IMR-90 (cell line): ENCODE measurements around the gene ACOXL. TPM values are rescaled to one million over a fixed set of nuclear protein-coding genes. Genes with fewer than 3 reads are reported as not detected.

Experiments
- ATAC-seq: fragments of 200-7000 bp; cut with Tn5 transposase; 2 replicates; pipeline ENCODE4 v1.9.1; 2020; ENCODE audit warnings: low read depth, mild to moderate bottlenecking, moderate library complexity
- BruUV-seq: library from RNA; stranded (reverse); fragments of 400-500 nt; replicated peaks from 2 replicates; lab custom pipeline; 2021; lab: Mats Ljungman, UMichigan
- CTCF ChIA-PET: fragments of 300-600 bp; formaldehyde crosslinking; extraction: SDS; loops from one replicate; lab custom pipeline; 2021; ENCODE audit warnings: antibody characterized with exemption; lab: Yijun Ruan, JAX
- POLR2A ChIA-PET: fragments of 300-600 bp; sonication (Branson Sonifier 250); formaldehyde crosslinking; loops from one replicate; lab custom pipeline; 2022; ENCODE audit warnings: antibody characterized with exemption; ENCODE audit not compliant: unreplicated experiment; lab: Charles Lee
- DNase-seq: peaks from one replicate; pipeline ENCODE4 v3.0.0; 2013
- H2AFZ ChIP-seq: replicated peaks from 2 replicates; pipeline ENCODE3; 2013; ENCODE audit warnings: low read length, mild to moderate bottlenecking; ENCODE audit not compliant: poor library complexity
- H2AK5ac ChIP-seq: 2 replicates; pipeline ENCODE4 v1.6.1; 2013; ENCODE audit warnings: low read depth, low read length, inconsistent platforms
- H2AK9ac ChIP-seq: replicated peaks from 2 replicates; pipeline ENCODE3; 2013; ENCODE audit warnings: mild to moderate bottlenecking, low read depth, low read length, moderate library complexity; ENCODE audit not compliant: poor library complexity
- H2BK120ac ChIP-seq: 2 replicates; pipeline ENCODE4 v1.6.1; 2013; ENCODE audit warnings: low read depth, low read length, inconsistent platforms
- H2BK15ac ChIP-seq: 3 replicates; pipeline ENCODE4 v1.6.1; 2013; ENCODE audit warnings: low read depth, low read length, inconsistent platforms
- H2BK20ac ChIP-seq: 2 replicates; pipeline ENCODE4 v1.6.1; 2013; ENCODE audit warnings: low read depth, mild to moderate bottlenecking, inconsistent platforms, low read length, moderate library complexity
- H2BK5ac ChIP-seq: 2 replicates; pipeline ENCODE4 v1.6.1; 2013; ENCODE audit warnings: mild to moderate bottlenecking, low read depth, low read length, inconsistent platforms; ENCODE audit not compliant: poor library complexity, severe bottlenecking
- H3K14ac ChIP-seq: replicated peaks from 2 replicates; pipeline ENCODE4 v1.6.1; 2013; ENCODE audit warnings: low read depth, low read length, inconsistent platforms
- H3K18ac ChIP-seq: 2 replicates; pipeline ENCODE4 v1.6.1; 2013; ENCODE audit warnings: low read depth, low read length, control low read depth
- H3K23ac ChIP-seq: 2 replicates; pipeline ENCODE4 v1.6.1; 2013; ENCODE audit warnings: low read depth, low read length, inconsistent platforms
- H3K27ac ChIP-seq: 2 replicates; pipeline ENCODE4 v1.5.1; 2013; ENCODE audit warnings: mild to moderate bottlenecking, control low read depth, low read length; ENCODE audit not compliant: insufficient read depth
- H3K27me3 ChIP-seq: 2 replicates; pipeline ENCODE4 v1.6.1; 2013; ENCODE audit warnings: low read length; ENCODE audit not compliant: control insufficient read depth, insufficient read depth
- H3K36me3 ChIP-seq: 2 replicates; pipeline ENCODE4 v1.6.1; 2013; ENCODE audit warnings: low read length, mixed read lengths; ENCODE audit not compliant: control insufficient read depth, insufficient read depth
- H3K4ac ChIP-seq: 2 replicates; pipeline ENCODE4 v1.6.1; 2013; ENCODE audit warnings: low read depth, low read length, inconsistent platforms
- H3K4me1 ChIP-seq: 2 replicates; pipeline ENCODE4 v1.6.1; 2013; ENCODE audit warnings: low read length, mixed read lengths; ENCODE audit not compliant: control insufficient read depth, insufficient read depth
- H3K4me2 ChIP-seq: 2 replicates; pipeline ENCODE4 v1.6.1; 2013; ENCODE audit warnings: low read depth, mild to moderate bottlenecking, control low read depth, low read length, moderate library complexity
- H3K4me3 ChIP-seq: 2 replicates; pipeline ENCODE4 v1.5.1; 2013; ENCODE audit warnings: low read depth, mild to moderate bottlenecking, control low read depth, low read length, moderate library complexity; ENCODE audit not compliant: insufficient read depth
- H3K56ac ChIP-seq: 2 replicates; pipeline ENCODE4 v1.6.1; 2013; ENCODE audit warnings: low read length, inconsistent platforms; ENCODE audit not compliant: insufficient read depth; ENCODE audit errors: extremely low read depth
- H3K79me1 ChIP-seq, 2 experiments: 2 replicates each; pipeline ENCODE4 v1.6.1; 2013; ENCODE audit warnings: low read length in 2 of 2, inconsistent platforms in 1 of 2, low read depth in 1 of 2
- H3K9ac ChIP-seq: 2 replicates; pipeline ENCODE4 v1.6.1; 2013; ENCODE audit warnings: low read depth, low read length, control low read depth
- H3K9me1 ChIP-seq: 2 replicates; pipeline ENCODE4 v1.6.1; 2013; ENCODE audit warnings: low read length, inconsistent platforms; ENCODE audit not compliant: insufficient read depth
- H3K9me3 ChIP-seq: 2 replicates; pipeline ENCODE4 v1.6.1; 2013; ENCODE audit warnings: low read length; ENCODE audit not compliant: control insufficient read depth, insufficient read depth
- H4K20me1 ChIP-seq: 2 replicates; pipeline ENCODE4 v1.6.1; 2013; ENCODE audit warnings: low read length, inconsistent platforms; ENCODE audit not compliant: insufficient read depth
- H4K5ac ChIP-seq: 2 replicates; pipeline ENCODE4 v1.6.1; 2013; ENCODE audit warnings: mild to moderate bottlenecking, low read depth, low read length, control low read depth
- H4K8ac ChIP-seq, 2 experiments: 2 replicates each; pipeline ENCODE4 v1.6.1; 2013; ENCODE audit warnings: low read depth in 2 of 2, low read length in 2 of 2, control low read depth in 1 of 2, inconsistent platforms in 1 of 2
- H4K91ac ChIP-seq: 2 replicates; pipeline ENCODE4 v1.6.1; 2013; ENCODE audit warnings: low read depth, low read length, inconsistent platforms; ENCODE audit not compliant: insufficient read depth
- CTCF ChIP-seq: conservative IDR thresholded peaks from 2 replicates; pipeline ENCODE4 v1.5.1; 2012; ENCODE audit warnings: mild to moderate bottlenecking, low read depth, low read length, improper control_type of control experiment
- ELK1 ChIP-seq: fragments of 150-350 bp; IDR thresholded peaks from 2 replicates; pipeline ENCODE4 v1.6.1; 2016; ENCODE audit warnings: low read depth, mild to moderate bottlenecking, low read length, moderate library complexity, borderline replicate concordance
- MAFK ChIP-seq: IDR thresholded peaks from 2 replicates; pipeline ENCODE4 v1.6.1; 2012; ENCODE audit warnings: low read depth, low read length, improper control_type of control experiment
- WGBS, 2 experiments: methylation state at CpG; one replicate each; pipeline versions ENCODE4 v1.1.5 to v1.1.7; 2013; ENCODE audit warnings: missing lambda C conversion rate in 2 of 2; ENCODE audit not compliant: insufficient read length in 1 of 2; ENCODE audit errors: extremely low coverage in 2 of 2; 5-methylcytosine and 5-hydroxymethylcytosine counted together
- dilution Hi-C: fragments of 300-500 bp; cut with HindIII; formaldehyde crosslinking; loops from one replicate; pipeline ENCODE4 v1.14.3; 2018; ENCODE audit warnings: low sequenced_read_pairs; ENCODE audit not compliant: unreplicated experiment
- in situ Hi-C: fragments of 300-500 bp; cut with MboI; formaldehyde crosslinking; loops from 3 replicates; pipeline ENCODE4 v1.14.3; 2019; ENCODE audit warnings: low sequenced_read_pairs, inconsistent platforms, mixed read lengths
- intact Hi-C: fragments of 100-400 bp; cut with micrococcal nuclease; formaldehyde crosslinking; loops from 2 replicates; pipeline ENCODE4 v1.10.0; 2022
- polyA plus RNA-seq, 3 experiments: library from polyadenylated mRNA; depleted of rRNA; stranded (reverse); fragments of >200 nt; gene quantifications; 2 replicates each; pipeline ENCODE4 v1.2.3, GENCODE V29; 2012; ENCODE audit warnings: low replicate concordance in 1 of 3
- total RNA-seq: library from RNA; depleted of rRNA; stranded (reverse); fragments of >200 nt; gene quantifications from 2 replicates; pipeline ENCODE4 v1.2.3, GENCODE V29; 2012

ACOXL gene
- total and polyA plus RNA-seq, 2 of the 4 experiments (the other 2 are of a cell fraction) = not detected

- H3K4ac ChIP-seq = no peak overlapping the region
- H2BK120ac ChIP-seq = no peak overlapping the region
- H3K9me1 ChIP-seq = no peaks in the 10 kb centered on the region
- H4K5ac ChIP-seq = no peak overlapping the region
- H2BK5ac ChIP-seq = no peak overlapping the region
- no peak overlapping the region for H2BK15ac ChIP-seq
- intact Hi-C loops (no loop called here), dilution Hi-C loops (no loop called here), in situ Hi-C loops (no loop called here)
- no peak overlapping the region for H3K14ac ChIP-seq
- H3K56ac ChIP-seq = no peak overlapping the region
- no peak overlapping the region for H2AK9ac ChIP-seq
- H3K4me1 ChIP-seq = no peaks in the 10 kb centered on the region
- H3K4me3 ChIP-seq = no peak overlapping the region
- no TSS peak for BruUV-seq
- no peak overlapping the region for H3K4me2 ChIP-seq
- peaks cover 58% of the 10 kb centered on the region for H3K27me3 ChIP-seq
- no peak overlapping the region for H2AFZ ChIP-seq
- H2BK20ac ChIP-seq = no peak overlapping the region
- no peak overlapping the region for H4K8ac ChIP-seq
- WGBS, 2 experiments = 63% methylated on average over 1 of the region's 4 CpGs; no CpG with 5 or more reads in 1 of the 2 experiments
- no peak for TF ChIP-seq ELK1
- TF ChIP-seq MAFK = peak; percentile 79
- TF ChIP-seq CTCF = no peak
- CTCF ChIA-PET = no interaction called here
- no peak overlapping the region for H4K91ac ChIP-seq
- DNase-seq (no peak), ATAC-seq (no peak)
- H3K36me3 ChIP-seq = no peaks in the 10 kb centered on the region
- H4K20me1 ChIP-seq = no peaks in the 10 kb centered on the region
- peaks cover 10% of the 10 kb centered on the region for H3K9me3 ChIP-seq
- POLR2A ChIA-PET = no interaction called here
- no peak overlapping the region for H3K9ac ChIP-seq
- no peak overlapping the region for H3K18ac ChIP-seq
- no peak overlapping the region for H2AK5ac ChIP-seq
- H3K79me1 ChIP-seq = no peaks in the 10 kb centered on the region
- H3K23ac ChIP-seq = no peak overlapping the region
- no peak overlapping the region for H3K27ac ChIP-seq
Observed at GRCh38 chr2:110690083-110690965, 42.0 kb upstream of the ACOXL start.
